Adrenal gland (tissue), 5 donors: ENCODE results near the gene MTHFD1L.

ENCODE experiments used
- CTCF ChIP-seq, 6 experiments: fragments of 450-650 bp in 4 of 6; fragments of 200-600 bp in 2 of 6; sonication (generic) in 1 of 6; IDR thresholded peaks; 1 replicate in 5 of 6; 2 replicates in 1 of 6; pipeline versions ENCODE4 v1.5.1 to v1.8.0; 2016 to 2021; ENCODE audit warnings: antibody characterized with exemption in 6 of 6, mild to moderate bottlenecking in 2 of 6, moderate library complexity in 1 of 6
- POLR2A ChIP-seq, 2 donors: fragments of 450-650 bp; IDR thresholded peaks; one replicate each; pipeline ENCODE4 v1.6.1; 2017; ENCODE audit warnings: antibody characterized with exemption in 2 of 2, mild to moderate bottlenecking in 2 of 2, moderate library complexity in 1 of 2
- donor health status: DM: no; HTN: no; CAD: no.

DNA sequence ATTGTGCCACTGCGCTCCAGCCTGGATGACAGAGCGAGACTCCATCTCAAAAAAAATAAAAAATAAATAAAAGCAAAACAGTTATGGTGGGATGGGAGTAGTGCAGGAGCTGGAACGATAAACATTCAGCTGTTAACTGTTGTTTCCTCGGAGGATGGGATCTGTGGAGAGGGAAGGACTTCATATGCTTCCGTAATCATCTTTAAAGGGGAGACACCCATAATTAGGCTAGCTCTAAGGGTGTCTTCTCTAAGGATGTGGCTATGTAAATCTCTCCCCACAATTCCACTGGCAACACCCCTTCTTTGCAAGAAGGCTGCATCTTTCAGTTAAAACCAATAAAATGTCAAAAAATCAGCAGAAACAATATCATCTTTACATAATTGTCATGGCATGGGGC, 42.6 kb upstream of the MTHFD1L start:
- no peak for TF ChIP-seq CTCF (IDR thresholded peaks at IDR 0.05)
- TF ChIP-seq POLR2A (IDR thresholded peaks at IDR 0.05), result no peak
